Osteocyte (in vitro differentiated cells): Measurements from ENCODE around the gene RNF145. TPM values are rescaled to one million over a fixed set of nuclear protein-coding genes. Genes with fewer than 3 reads are reported as not detected.

Source experiments
- DNase-seq: peaks from one replicate; pipeline ENCODE4 v3.0.0; 2021; ENCODE audit warnings: mixed read lengths; ENCODE audit not compliant: unreplicated experiment; ENCODE audit errors: extremely low spot score
- H3K27ac Mint-ChIP-seq: one replicate; pipeline ENCODE4 v1.8.0; 2021; ENCODE audit warnings: mild to moderate bottlenecking, mixed read lengths; ENCODE audit not compliant: unreplicated experiment
- H3K27me3 Mint-ChIP-seq: one replicate; pipeline ENCODE4 v1.8.0; 2021; ENCODE audit warnings: mixed read lengths; ENCODE audit not compliant: unreplicated experiment
- H3K36me3 Mint-ChIP-seq: one replicate; pipeline ENCODE4 v1.8.0; 2021; ENCODE audit warnings: mixed read lengths; ENCODE audit not compliant: unreplicated experiment
- H3K4me1 Mint-ChIP-seq: one replicate; pipeline ENCODE4 v1.8.0; 2021; ENCODE audit warnings: mixed read lengths; ENCODE audit not compliant: unreplicated experiment
- H3K4me3 Mint-ChIP-seq: one replicate; pipeline ENCODE4 v1.8.0; 2021; ENCODE audit warnings: mild to moderate bottlenecking, moderate library complexity, mixed read lengths; ENCODE audit not compliant: unreplicated experiment
- H3K9me3 Mint-ChIP-seq: one replicate; pipeline ENCODE4 v1.8.0; 2021; ENCODE audit warnings: mixed read lengths; ENCODE audit not compliant: unreplicated experiment
- total RNA-seq: library from RNA; stranded (reverse); gene quantifications from 2 replicates; pipeline ENCODE4 v1.2.1, GENCODE V29; 2021
- TF ChIP-seq, protein P1 (sequence below): fragments of 200-600 bp; sonication (generic); IDR thresholded peaks from 2 replicates; pipeline ENCODE4 v1.5.0; 2021; ENCODE audit warnings: antibody characterized with exemption, mild to moderate bottlenecking, moderate library complexity

RNF145 gene
- total RNA-seq, 1 donor from 2014 or later: 93.4 TPM

- Mint-ChIP-seq H3K4me3 (no peak overlapping the region), H3K27ac (no peak overlapping the region), H3K27me3 (no peaks in the 10 kb centered on the region), H3K36me3 (no peaks in the 10 kb centered on the region), H3K4me1 (peaks cover 11% of the 10 kb centered on the region), H3K9me3 (no peaks in the 10 kb centered on the region)
- TF ChIP-seq, protein P1, sequence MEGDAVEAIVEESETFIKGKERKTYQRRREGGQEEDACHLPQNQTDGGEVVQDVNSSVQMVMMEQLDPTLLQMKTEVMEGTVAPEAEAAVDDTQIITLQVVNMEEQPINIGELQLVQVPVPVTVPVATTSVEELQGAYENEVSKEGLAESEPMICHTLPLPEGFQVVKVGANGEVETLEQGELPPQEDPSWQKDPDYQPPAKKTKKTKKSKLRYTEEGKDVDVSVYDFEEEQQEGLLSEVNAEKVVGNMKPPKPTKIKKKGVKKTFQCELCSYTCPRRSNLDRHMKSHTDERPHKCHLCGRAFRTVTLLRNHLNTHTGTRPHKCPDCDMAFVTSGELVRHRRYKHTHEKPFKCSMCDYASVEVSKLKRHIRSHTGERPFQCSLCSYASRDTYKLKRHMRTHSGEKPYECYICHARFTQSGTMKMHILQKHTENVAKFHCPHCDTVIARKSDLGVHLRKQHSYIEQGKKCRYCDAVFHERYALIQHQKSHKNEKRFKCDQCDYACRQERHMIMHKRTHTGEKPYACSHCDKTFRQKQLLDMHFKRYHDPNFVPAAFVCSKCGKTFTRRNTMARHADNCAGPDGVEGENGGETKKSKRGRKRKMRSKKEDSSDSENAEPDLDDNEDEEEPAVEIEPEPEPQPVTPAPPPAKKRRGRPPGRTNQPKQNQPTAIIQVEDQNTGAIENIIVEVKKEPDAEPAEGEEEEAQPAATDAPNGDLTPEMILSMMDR: no peak
- no peak for DNase-seq
Observed at GRCh38 chr5:159218595-159219023, 9.3 kb upstream of the RNF145 start.

DNA sequence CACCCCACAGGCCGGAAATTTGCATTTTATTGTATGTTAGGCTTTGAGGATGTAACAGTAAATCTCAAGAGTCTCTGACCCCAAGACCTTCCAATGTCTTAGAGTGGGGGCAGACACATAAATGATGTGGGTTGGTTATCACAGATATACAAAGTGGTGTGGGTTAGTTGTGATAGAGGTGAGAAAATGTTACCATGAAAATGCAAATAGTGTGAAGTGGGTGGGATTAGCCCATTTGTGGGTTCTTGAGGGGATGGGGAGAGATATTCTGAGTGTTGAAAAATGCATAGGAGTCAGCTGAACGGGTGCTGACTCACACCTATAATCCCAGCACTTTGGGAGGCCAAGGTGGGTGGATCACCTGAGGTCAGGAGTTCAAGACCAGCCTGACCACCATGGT, 7.9 kb upstream of the RNF145 start:
- Mint-ChIP-seq H3K4me3 (no peak overlapping the region), H3K9me3 (no peaks in the 10 kb centered on the region), H3K27me3 (no peaks in the 10 kb centered on the region), H3K4me1 (peaks cover 11% of the 10 kb centered on the region), H3K36me3 (no peaks in the 10 kb centered on the region), H3K27ac (no peak overlapping the region)
- TF ChIP-seq, protein P1: no peak
- DNase-seq: no peak

DNA sequence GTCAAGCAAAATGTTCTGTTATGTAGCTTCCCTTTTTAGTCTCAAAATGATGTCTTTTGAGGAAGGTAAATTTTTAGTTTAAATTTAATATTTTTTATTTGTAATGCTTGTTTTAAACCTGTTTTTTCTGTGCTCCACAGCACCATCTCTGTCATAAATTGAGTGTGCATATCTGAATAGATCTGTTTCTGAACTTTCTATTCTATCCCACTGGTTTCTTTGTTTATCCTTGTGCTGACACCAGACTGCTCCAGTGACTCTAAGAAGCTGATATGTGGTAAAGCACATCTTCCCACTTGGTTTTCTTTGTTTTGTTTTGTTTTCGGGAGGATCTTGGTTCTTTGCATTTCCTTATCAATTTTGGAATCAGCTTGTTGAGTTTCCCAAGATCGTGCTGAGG, 7.1 kb upstream of the RNF145 start:
- Mint-ChIP-seq H3K9me3 (no peaks in the 10 kb centered on the region), H3K27me3 (no peaks in the 10 kb centered on the region), H3K4me3 (no peak overlapping the region), H3K4me1 (peaks cover 11% of the 10 kb centered on the region), H3K27ac (no peak overlapping the region), H3K36me3 (no peaks in the 10 kb centered on the region)
- TF ChIP-seq, protein P1: peak; percentile 16
- DNase-seq: no peak

- no peaks in the 10 kb centered on the region for H3K27me3 Mint-ChIP-seq
- H3K9me3 Mint-ChIP-seq: no peaks in the 10 kb centered on the region
- no peak overlapping the region for H3K4me3 Mint-ChIP-seq
- H3K36me3 Mint-ChIP-seq: no peaks in the 10 kb centered on the region
- TF ChIP-seq, protein P1: no peak
- H3K4me1 Mint-ChIP-seq: peaks cover 11% of the 10 kb centered on the region
- H3K27ac Mint-ChIP-seq: no peak overlapping the region
- no peak for DNase-seq
Observed at GRCh38 chr5:159215886-159216285, 6.5 kb upstream of the RNF145 start.

DNA sequence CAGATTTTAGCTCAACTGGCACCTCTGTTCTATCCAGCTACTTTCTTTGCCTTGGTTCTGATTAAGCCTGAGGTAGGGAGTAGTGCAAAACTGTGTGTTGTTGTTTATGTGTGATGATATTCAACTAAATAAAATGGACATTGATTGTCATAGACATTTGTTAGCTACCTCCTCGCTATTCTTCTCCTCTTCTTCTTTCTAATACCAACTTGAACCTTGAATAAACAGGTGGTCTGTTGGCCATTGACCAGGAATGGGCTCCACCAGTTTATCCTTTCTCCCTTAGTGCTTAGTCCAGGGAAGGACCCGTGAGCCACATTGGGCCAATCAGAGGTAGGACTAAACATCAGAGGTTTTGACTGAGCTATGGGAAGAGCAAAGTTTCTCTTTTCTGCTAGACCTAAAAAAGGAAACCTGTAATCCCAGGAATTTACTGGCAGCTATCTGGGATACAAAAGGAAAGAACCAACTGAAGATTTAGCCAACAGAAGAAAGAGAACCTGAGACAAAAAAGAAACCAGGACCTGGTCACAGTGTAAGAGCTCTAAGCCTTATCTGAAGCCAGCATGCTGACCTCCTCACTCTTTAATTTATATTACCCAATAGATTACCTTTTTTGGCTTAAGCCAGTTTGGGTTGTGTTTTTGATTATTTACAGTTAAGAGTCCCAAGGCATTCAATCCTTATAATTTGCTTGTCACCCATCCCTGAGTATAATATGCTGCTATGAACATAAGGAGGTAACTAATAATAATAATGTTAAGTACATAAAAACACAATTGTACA, 5.3 kb upstream of the RNF145 start:
- Mint-ChIP-seq H3K27ac (no peak overlapping the region), H3K4me1 (peaks cover 15% of the 10 kb centered on the region), H3K27me3 (no peaks in the 10 kb centered on the region), H3K9me3 (no peaks in the 10 kb centered on the region), H3K36me3 (no peaks in the 10 kb centered on the region), H3K4me3 (no peak overlapping the region)
- no peak for DNase-seq
- TF ChIP-seq, protein P1: no peak
